Hematopoietic multipotent progenitor cell (in vitro differentiated cells): Measurements from ENCODE around the gene FA2H. TPM values are rescaled to one million over a fixed set of nuclear protein-coding genes. Genes with fewer than 3 reads are reported as not detected.
"Not testable (repeated sequence)": the region's sequence is repeated elsewhere in the genome, so short reads cannot be mapped to it uniquely, and the experiment has no call there.

Experiments used
- DNase-seq, 3 donors: peaks; one replicate each; pipeline ENCODE4 v3.0.0-alpha.2; 2011 to 2015; ENCODE audit warnings: low read depth in 2 of 3, low spot score in 2 of 3
- total RNA-seq: library from RNA; depleted of rRNA; stranded (reverse); fragments of >200 nt; gene quantifications from one replicate; pipeline ENCODE4 v1.2.3, GENCODE V29; 2012

Gene FA2H
- total RNA-seq, 1 donor: 0.81 TPM

GRCh38 chr16:74695450-74696422 is 78.9 kb downstream of the FA2H start:
- peak in 2 of 3 donors; percentile 80 to 89 for DNase-seq

GRCh38 chr16:74691093-74691855 is 83.3 kb downstream of the FA2H start:
- no peak for DNase-seq

GRCh38 chr16:74682556-74682955 is 92.1 kb downstream of the FA2H start:
- DNase-seq: no peak

- DNase-seq: no peak
Measured at GRCh38 chr16:74680681-74681080, 93.9 kb downstream of the FA2H start.

GRCh38 chr16:74679983-74680382 is 94.6 kb downstream of the FA2H start:
- DNase-seq: no peak

GRCh38 chr16:74677868-74678267 is 96.8 kb downstream of the FA2H start:
- no peak for DNase-seq

GRCh38 chr16:74673876-74674275 is 100.7 kb downstream of the FA2H start:
- no peak for DNase-seq

- DNase-seq: not testable (repeated sequence)
Measured at GRCh38 chr16:74668877-74669276, 105.7 kb downstream of the FA2H start.

GRCh38 chr16:74667255-74667700 is 107.3 kb downstream of the FA2H start:
- peak in 2 of 3 donors; percentile 5 to 21 for DNase-seq

- peak; percentile 86 to 99 (median 98) for DNase-seq
Measured at GRCh38 chr16:74666425-74667254, 108.0 kb downstream of the FA2H start, which contains the start of gene RFWD3. RFWD3 (minus strand) TSS chr16:74666877; CDS start chr16:74661449, 5,428 bp downstream.

GRCh38 chr16:74666010-74666421 is 108.6 kb downstream of the FA2H start:
- no peak for DNase-seq

Other genes with a start within 250 kb of the FA2H start
- gene GLG1, start 167.7 kb downstream of the FA2H start, total RNA-seq: 32.9 TPM
- gene RFWD3, start 107.9 kb downstream of the FA2H start, total RNA-seq: 35.3 TPM
- gene MLKL, start 74.0 kb downstream of the FA2H start, total RNA-seq: 12.7 TPM
- 44.2 TPM for gene WDR59, start 210.3 kb upstream of the FA2H start, total RNA-seq
- gene ZNRF1, start 224.2 kb upstream of the FA2H start, total RNA-seq: 89.4 TPM